Neuronal stem cell (in vitro differentiated cells): ENCODE data around the gene AGK.

ENCODE experiments used
- DNase-seq: peaks from one replicate; pipeline ENCODE4 v3.0.0-alpha.2; 2013; ENCODE audit warnings: low spot score
- H2AFZ ChIP-seq: one replicate; pipeline ENCODE4 v1.6.1; 2013; ENCODE audit warnings: mild to moderate bottlenecking, low read length, inconsistent platforms
- H2AK5ac ChIP-seq: 2 replicates; pipeline ENCODE4 v1.6.1; 2013; ENCODE audit warnings: low read depth, mild to moderate bottlenecking, inconsistent platforms, low read length, moderate library complexity, mixed read lengths
- H2BK120ac ChIP-seq: 2 replicates; pipeline ENCODE4 v1.6.1; 2013; ENCODE audit warnings: low read depth, mild to moderate bottlenecking, inconsistent platforms, low read length, moderate library complexity, mixed read lengths
- H2BK12ac ChIP-seq: one replicate; pipeline ENCODE4 v1.6.1; 2013; ENCODE audit warnings: low read length, inconsistent platforms
- H2BK15ac ChIP-seq: 2 replicates; pipeline ENCODE4 v1.6.1; 2013; ENCODE audit warnings: mild to moderate bottlenecking, low read length, inconsistent platforms, mixed read lengths
- H2BK5ac ChIP-seq: one replicate; pipeline ENCODE4 v1.6.1; 2013; ENCODE audit warnings: inconsistent platforms, mild to moderate bottlenecking, low read length, moderate library complexity
- H3K14ac ChIP-seq: one replicate; pipeline ENCODE4 v1.6.1; 2013; ENCODE audit warnings: low read length, inconsistent platforms
- H3K18ac ChIP-seq: 2 replicates; pipeline ENCODE4 v1.6.1; 2013; ENCODE audit warnings: low read length, inconsistent platforms
- H3K23ac ChIP-seq: 2 replicates; pipeline ENCODE4 v1.6.1; 2013; ENCODE audit warnings: low read depth, mild to moderate bottlenecking, mixed read lengths, low read length, inconsistent platforms; ENCODE audit not compliant: poor library complexity
- H3K27ac ChIP-seq: replicated peaks from 3 replicates; pipeline ENCODE4 v1.5.1; 2013; ENCODE audit warnings: low read length, inconsistent platforms
- H3K27me3 ChIP-seq, 3 experiments: 2 replicates each; pipeline ENCODE4 v1.6.1; 2013; ENCODE audit warnings: low read length in 3 of 3, mild to moderate bottlenecking in 2 of 3, inconsistent platforms in 1 of 3, low read depth in 1 of 3, mixed read lengths in 1 of 3, moderate library complexity in 1 of 3; ENCODE audit not compliant: control insufficient read depth in 3 of 3, insufficient read depth in 3 of 3
- H3K36me3 ChIP-seq, 2 donors: replicated peaks in 1 of 2; 2 replicates each; pipeline ENCODE4 v1.6.1; 2013; ENCODE audit warnings: low read length in 2 of 2; ENCODE audit not compliant: control insufficient read depth in 2 of 2, insufficient read depth in 2 of 2
- H3K4ac ChIP-seq: 2 replicates; pipeline ENCODE4 v1.6.1; 2013; ENCODE audit warnings: inconsistent platforms, mild to moderate bottlenecking, low read length, moderate library complexity
- H3K4me1 ChIP-seq, 2 donors: 1 replicate in 1 of 2; 2 replicates in 1 of 2; pipeline ENCODE4 v1.6.1; 2013; ENCODE audit warnings: low read length in 2 of 2, low read depth in 1 of 2; ENCODE audit not compliant: control insufficient read depth in 2 of 2, insufficient read depth in 1 of 2
- H3K4me2 ChIP-seq: one replicate; pipeline ENCODE4 v1.6.1; 2013; ENCODE audit warnings: mild to moderate bottlenecking, low read length, inconsistent platforms; ENCODE audit not compliant: insufficient read depth, poor library complexity, severe bottlenecking
- H3K4me3 ChIP-seq, 2 donors: 2 replicates each; pipeline ENCODE4 v1.5.1; 2013; ENCODE audit warnings: low read length in 2 of 2, mild to moderate bottlenecking in 2 of 2, inconsistent platforms in 1 of 2, moderate library complexity in 1 of 2
- H3K79me1 ChIP-seq: one replicate; pipeline ENCODE4 v1.6.1; 2013; ENCODE audit warnings: low read depth, mild to moderate bottlenecking, inconsistent platforms, low read length, moderate library complexity
- H3K9ac ChIP-seq: one replicate; pipeline ENCODE4 v1.6.1; 2013; ENCODE audit warnings: mild to moderate bottlenecking, low read depth, low read length, inconsistent platforms; ENCODE audit not compliant: poor library complexity
- H3K9me3 ChIP-seq, 2 donors: replicated peaks in 1 of 2; 2 replicates each; pipeline versions ENCODE3 to v1.6.1; 2013; ENCODE audit warnings: low read length in 2 of 2, mild to moderate bottlenecking in 2 of 2, inconsistent platforms in 1 of 2, low read depth in 1 of 2, mixed read lengths in 1 of 2, moderate library complexity in 1 of 2; ENCODE audit not compliant: control insufficient read depth in 2 of 2, insufficient read depth in 1 of 2
- H4K8ac ChIP-seq: one replicate; pipeline ENCODE4 v1.6.1; 2013; ENCODE audit warnings: low read depth, mild to moderate bottlenecking, inconsistent platforms, low read length, moderate library complexity
- H4K91ac ChIP-seq: one replicate; pipeline ENCODE4 v1.6.1; 2013; ENCODE audit warnings: low read length, low read depth, mild to moderate bottlenecking, inconsistent platforms; ENCODE audit not compliant: poor library complexity
- WGBS, 2 donors: extraction: QIAGEN DNeasy Blood & Tissue Kit; methylation state at CpG; one replicate each; pipeline ENCODE4 v1.1.7; 2013; ENCODE audit warnings: missing lambda C conversion rate in 2 of 2, mixed read lengths in 1 of 2; ENCODE audit not compliant: insufficient read length in 2 of 2, insufficient replicate concordance in 1 of 2; ENCODE audit errors: extremely low coverage in 2 of 2; 5-methylcytosine and 5-hydroxymethylcytosine counted together

AGK gene

GRCh38 chr7:141660259-141660658, 109.0 kb downstream of the AGK start:
- Histone ChIP-seq H2BK12ac (no peak overlapping the region), H2AFZ (no peak overlapping the region), H3K4ac (no peak overlapping the region), H4K8ac (no peak overlapping the region), H2BK5ac (no peak overlapping the region), H4K91ac (no peak overlapping the region), H3K27ac (no peak overlapping the region), H3K9me3 (no peaks in the 10 kb centered on the region), H3K27me3 (no peaks in the 10 kb centered on the region), H2BK120ac (no peak overlapping the region), H3K79me1 (no peaks in the 10 kb centered on the region), H3K36me3 (peaks cover 23 to 95% of the 10 kb centered on the region in 2 donors), H3K9ac (peak overlapping the region; percentile 50), H3K23ac (no peak overlapping the region), H3K4me3 (no peak overlapping the region), H3K18ac (peak overlapping the region; percentile 19), H2AK5ac (no peak overlapping the region), H3K4me2 (no peak overlapping the region), H3K14ac (no peak overlapping the region), H2BK15ac (no peak overlapping the region), H3K4me1 (no peaks in the 10 kb centered on the region)
- WGBS, 2 donors: no CpG with 5 or more reads among the region's 4 CpGs
- DNase-seq: no peak

- Histone ChIP-seq H3K4me3 (no peak overlapping the region), H3K4me1 (no peaks in the 10 kb centered on the region), H3K4me2 (no peak overlapping the region), H4K91ac (no peak overlapping the region), H3K36me3 (peaks cover 21 to 85% of the 10 kb centered on the region in 2 donors), H3K4ac (no peak overlapping the region), H2AFZ (no peak overlapping the region), H2BK120ac (no peak overlapping the region), H3K14ac (no peak overlapping the region), H2BK12ac (no peak overlapping the region), H3K9ac (no peak overlapping the region), H2BK5ac (no peak overlapping the region), H3K23ac (no peak overlapping the region), H3K9me3 (no peaks in the 10 kb centered on the region), H2AK5ac (no peak overlapping the region), H3K79me1 (no peaks in the 10 kb centered on the region), H4K8ac (no peak overlapping the region), H3K27ac (no peak overlapping the region), H3K18ac (no peak overlapping the region), H3K27me3 (no peaks in the 10 kb centered on the region), H2BK15ac (no peak overlapping the region)
- WGBS, 2 donors: no CpG with 5 or more reads among the region's 6 CpGs
- no peak for DNase-seq
These were observed 112.1 kb downstream of the AGK start for GRCh38 chr7:141663081-141663849.

- Histone ChIP-seq H3K27me3 (no peaks in the 10 kb centered on the region), H3K18ac (no peak overlapping the region), H2BK5ac (no peak overlapping the region), H2AFZ (no peak overlapping the region), H3K14ac (no peak overlapping the region), H3K4me1 (no peaks in the 10 kb centered on the region), H4K91ac (no peak overlapping the region), H2BK120ac (no peak overlapping the region), H3K4ac (no peak overlapping the region), H3K79me1 (no peaks in the 10 kb centered on the region), H3K4me2 (no peak overlapping the region), H2AK5ac (no peak overlapping the region), H2BK15ac (no peak overlapping the region), H3K23ac (no peak overlapping the region), H3K27ac (no peak overlapping the region), H3K9ac (no peak overlapping the region), H4K8ac (no peak overlapping the region), H3K36me3 (peaks cover 18 to 79% of the 10 kb centered on the region in 2 donors), H3K4me3 (no peak overlapping the region), H3K9me3 (no peaks in the 10 kb centered on the region), H2BK12ac (no peak overlapping the region)
- no CpG with 5 or more reads among the region's 6 CpGs for WGBS, 2 donors
- no peak for DNase-seq
These were observed 113.2 kb downstream of the AGK start for GRCh38 chr7:141664450-141664849.

GRCh38 chr7:141665208-141666035, 114.2 kb downstream of the AGK start:
- no peak overlapping the region for H2AK5ac ChIP-seq
- no peak overlapping the region for H4K8ac ChIP-seq
- H3K4me3 ChIP-seq: no peak overlapping the region
- DNase-seq: no peak
- H3K4ac ChIP-seq: no peak overlapping the region
- peaks cover 13 to 70% of the 10 kb centered on the region in 2 donors for H3K36me3 ChIP-seq
- H3K9me3 ChIP-seq: no peaks in the 10 kb centered on the region
- H3K23ac ChIP-seq: no peak overlapping the region
- H3K79me1 ChIP-seq: no peaks in the 10 kb centered on the region
- WGBS, 2 donors: no CpG with 5 or more reads among the region's 18 CpGs
- H3K4me2 ChIP-seq: no peak overlapping the region
- H4K91ac ChIP-seq: no peak overlapping the region
- H3K4me1 ChIP-seq: no peaks in the 10 kb centered on the region
- no peak overlapping the region for H3K27ac ChIP-seq
- H2AFZ ChIP-seq: no peak overlapping the region
- no peak overlapping the region for H2BK120ac ChIP-seq
- H3K27me3 ChIP-seq: no peaks in the 10 kb centered on the region
- H2BK12ac ChIP-seq: no peak overlapping the region
- no peak overlapping the region for H3K9ac ChIP-seq
- no peak overlapping the region for H2BK5ac ChIP-seq
- no peak overlapping the region for H3K18ac ChIP-seq
- no peak overlapping the region for H2BK15ac ChIP-seq
- H3K14ac ChIP-seq: no peak overlapping the region
